K562 (cell line): ENCODE results near the gene SIRT7. TPM values are rescaled to one million over a fixed set of nuclear protein-coding genes. Genes with fewer than 3 reads are reported as not detected.

Experiments
- CHAMP1 ChIP-seq: fragments of 450-650 bp; IDR thresholded peaks from 2 replicates; pipeline ENCODE4 v1.6.1; 2016; ENCODE audit warnings: mild to moderate bottlenecking
- RBBP5 ChIP-seq: fragments of 200-600 bp; sonication (generic); IDR thresholded peaks from 2 replicates; pipeline ENCODE4 v1.6.1; 2012; ENCODE audit warnings: borderline replicate concordance, mild to moderate bottlenecking, low read length, control low read depth, inconsistent platforms; ENCODE audit not compliant: insufficient read depth, poor library complexity, severe bottlenecking
- RNF219 ChIP-seq: fragments of 250-450 bp; sonication (Bioruptor Pico); IDR thresholded peaks from 2 replicates; pipeline ENCODE4 v1.5.0; 2022; ENCODE audit warnings: mild to moderate bottlenecking
- polyA plus RNA-seq, 8 experiments: library from polyadenylated mRNA; depleted of rRNA in 4 of 8; stranded (reverse) in 5 of 8; unstranded in 3 of 8; fragments of >200 nt; fragmentation: Nextera tagmentation in 2 of 8; fragmentation: Illumina TruSeq in 1 of 8; extraction: Ambion mirVana in 2 of 8; extraction: Trizol in 1 of 8; gene quantifications; 2 replicates each; pipeline versions ENCODE4 v1.2.1 to v1.2.3, GENCODE V29; 2011 to 2014; ENCODE audit warnings: inconsistent platforms in 1 of 8, missing spikeins in 1 of 8
- total RNA-seq, 7 experiments: library from RNA; depleted of rRNA in 6 of 7; stranded (reverse); fragments of >200 nt in 6 of 7; fragmentation: Illumina TruSeq in 2 of 7; extraction: Trizol in 2 of 7; gene quantifications; 2 replicates each; pipeline versions ENCODE4 v1.2.1 to v1.2.3, GENCODE V29; 2011 to 2021; ENCODE audit warnings: low replicate concordance in 1 of 7

The SIRT7 gene
- total and polyA plus RNA-seq, 9 of the 15 experiments (the other 6 are each of a cell fraction or from before 2014, with no cell fraction given) = 1.6 to 54.8 (median 20.3) TPM

DNA sequence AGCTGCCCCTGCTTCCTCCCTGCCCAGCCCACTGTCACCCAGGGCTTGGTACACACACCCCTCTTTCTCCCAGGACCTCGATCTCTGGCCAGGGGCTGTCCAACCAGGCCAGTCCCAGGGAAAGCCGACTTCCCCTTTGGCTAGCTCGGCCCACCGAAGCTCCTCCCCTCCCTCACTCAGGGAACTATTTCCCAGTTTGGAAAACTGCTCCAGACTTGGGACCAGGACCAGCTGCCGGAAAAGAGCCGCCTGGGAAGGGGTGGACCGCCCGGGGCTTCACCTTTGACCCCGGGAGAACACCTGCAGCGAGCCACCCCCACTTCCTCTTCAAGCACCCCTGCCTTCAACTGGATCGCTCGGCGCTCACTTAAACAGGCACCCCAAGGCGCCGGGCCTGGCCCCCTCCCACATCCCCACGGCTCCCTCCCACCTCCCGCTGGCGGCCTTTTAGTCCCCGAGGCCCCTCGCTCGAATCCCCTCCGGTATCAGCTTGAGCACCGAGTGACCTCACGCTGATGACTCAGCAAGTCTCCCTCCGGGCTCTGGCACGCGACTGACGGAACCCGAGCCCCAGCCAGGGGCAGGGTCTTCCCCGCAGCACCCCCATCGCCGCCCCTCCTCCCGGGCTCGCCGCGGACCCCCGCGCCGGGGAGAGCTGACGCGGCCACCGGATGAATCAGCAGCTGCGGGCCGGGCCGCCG, 8.6 kb upstream of the SIRT7 start (continued):
- TF ChIP-seq CHAMP1 (no peak), RBBP5 (no peak), RNF219 (CRISPR knock-in tag) (no peak)
